HEK293T (cell line): ENCODE data around the gene ZNF155.

ENCODE experiments used
- CTCF ChIA-PET: fragments of 350-600 bp; formaldehyde crosslinking; extraction: SDS; loops from one replicate; lab custom pipeline; 2021; ENCODE audit warnings: antibody characterized with exemption, inconsistent platforms; lab: Yijun Ruan, JAX
- POLR2A ChIA-PET: fragments of 350-600 bp; formaldehyde crosslinking; extraction: SDS; loops from one replicate; lab custom pipeline; 2020; ENCODE audit warnings: antibody characterized with exemption, inconsistent platforms; lab: Yijun Ruan, JAX
- DNase-seq: peaks from one replicate; pipeline ENCODE4 v3.0.0; 2012; ENCODE audit warnings: mixed read lengths; ENCODE audit errors: extremely low spot score
- ARNT ChIP-seq: fragments of 450-650 bp; IDR thresholded peaks from 2 replicates; pipeline ENCODE4 v1.6.1; 2017; ENCODE audit warnings: mild to moderate bottlenecking
- BHLHE40 ChIP-seq: fragments of 450-650 bp; IDR thresholded peaks from 2 replicates; pipeline ENCODE4 v1.6.1; 2016; ENCODE audit warnings: mild to moderate bottlenecking, moderate library complexity, borderline replicate concordance
- CTBP1 ChIP-seq: fragments of 450-650 bp; IDR thresholded peaks from 2 replicates; pipeline ENCODE4 v1.6.1; 2016; ENCODE audit warnings: borderline replicate concordance
- ELF4 ChIP-seq: fragments of 450-650 bp; IDR thresholded peaks from 2 replicates; pipeline ENCODE4 v1.6.1; 2017; ENCODE audit warnings: antibody characterized with exemption
- FOXA1 ChIP-seq: fragments of 450-650 bp; IDR thresholded peaks from 2 replicates; pipeline ENCODE4 v1.6.1; 2016; ENCODE audit warnings: mild to moderate bottlenecking
- FOXK2 ChIP-seq: fragments of 450-650 bp; IDR thresholded peaks from 2 replicates; pipeline ENCODE4 v1.6.1; 2016; ENCODE audit warnings: mild to moderate bottlenecking
- FOXM1 ChIP-seq: fragments of 450-650 bp; IDR thresholded peaks from 2 replicates; pipeline ENCODE4 v1.6.1; 2017; ENCODE audit warnings: mild to moderate bottlenecking, borderline replicate concordance
- HDGF ChIP-seq: fragments of 450-650 bp; IDR thresholded peaks from 2 replicates; pipeline ENCODE4 v1.6.1; 2017; ENCODE audit warnings: antibody characterized with exemption, borderline replicate concordance
- L3MBTL2 ChIP-seq: fragments of 450-650 bp; conservative IDR thresholded peaks from 2 replicates; pipeline ENCODE4 v1.6.1; 2016; ENCODE audit warnings: mild to moderate bottlenecking
- NFRKB ChIP-seq: fragments of 450-650 bp; IDR thresholded peaks from 2 replicates; pipeline ENCODE4 v1.6.1; 2016; ENCODE audit warnings: mild to moderate bottlenecking, moderate library complexity
- SP1 ChIP-seq: fragments of 450-650 bp; IDR thresholded peaks from 2 replicates; pipeline ENCODE4 v1.6.1; 2017
- SUZ12 ChIP-seq: fragments of 450-650 bp; IDR thresholded peaks from 2 replicates; pipeline ENCODE4 v1.6.1; 2016; ENCODE audit warnings: mild to moderate bottlenecking
- TARDBP ChIP-seq: fragments of 450-650 bp; IDR thresholded peaks from 2 replicates; pipeline ENCODE4 v1.6.1; 2016
- ZNF384 ChIP-seq: fragments of 450-650 bp; IDR thresholded peaks from 2 replicates; pipeline ENCODE4 v1.6.1; 2016

Gene ZNF155

DNA sequence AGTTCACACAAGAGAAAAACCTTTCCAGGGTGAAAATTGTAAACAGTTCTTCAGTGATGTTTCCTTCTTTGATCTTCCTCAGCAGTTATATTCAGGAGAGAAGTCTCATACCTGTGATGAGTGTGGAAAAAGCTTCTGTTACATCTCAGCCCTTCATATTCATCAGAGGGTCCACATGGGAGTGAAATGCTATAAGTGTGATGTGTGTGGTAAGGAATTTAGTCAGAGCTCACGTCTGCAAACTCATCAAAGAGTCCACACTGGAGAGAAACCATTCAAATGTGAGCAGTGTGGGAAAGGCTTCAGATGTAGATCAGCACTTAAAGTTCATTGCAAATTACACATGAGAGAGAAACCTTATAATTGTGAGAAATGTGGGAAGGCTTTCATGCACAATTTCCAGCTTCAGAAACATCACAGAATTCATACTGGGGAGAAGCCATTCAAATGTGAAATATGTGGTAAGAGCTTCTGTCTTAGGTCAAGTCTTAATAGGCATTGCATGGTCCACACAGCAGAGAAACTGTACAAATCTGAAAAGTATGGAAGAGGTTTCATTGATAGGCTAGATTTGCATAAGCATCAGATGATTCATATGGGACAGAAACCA, 48.1 kb downstream of the ZNF155 start:
- ChIA-PET CTCF (no interaction called here), POLR2A (no interaction called here)

DNA sequence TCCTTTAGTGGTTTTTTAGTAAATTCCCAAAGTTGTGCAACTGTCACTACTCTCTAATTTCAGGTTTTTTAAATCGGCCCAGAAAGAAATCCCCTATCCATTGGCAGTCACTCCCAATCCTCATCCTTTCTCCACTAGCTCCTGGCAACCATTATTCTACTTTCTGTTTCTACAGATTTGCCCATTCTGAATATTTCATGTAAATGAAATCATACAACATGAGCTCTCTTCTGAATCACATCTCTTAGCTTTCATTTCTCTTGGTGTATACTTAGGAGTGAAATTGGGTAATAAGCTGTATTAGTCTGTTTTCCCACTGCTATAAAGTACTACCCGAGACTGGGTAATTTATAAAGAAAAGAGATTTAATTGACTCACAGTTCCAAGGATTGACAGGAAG, 58.2 kb downstream of the ZNF155 start:
- no peak for DNase-seq
- CTCF ChIA-PET: no interaction called here
- POLR2A ChIA-PET: no interaction called here
- TF ChIP-seq L3MBTL2: no peak
- TF ChIP-seq FOXK2: no peak
- TF ChIP-seq SUZ12: no peak
- TF ChIP-seq SP1: no peak
- no peak for TF ChIP-seq FOXA1

More for the DNA sequence above, 48.1 kb downstream of the ZNF155 start:
- no peak for TF ChIP-seq SP1
- TF ChIP-seq L3MBTL2: no peak
- TF ChIP-seq FOXK2: no peak
- TF ChIP-seq ZNF384: no peak
- TF ChIP-seq TARDBP: no peak
- no peak for TF ChIP-seq BHLHE40
- TF ChIP-seq HDGF: no peak
- TF ChIP-seq ELF4: no peak
- TF ChIP-seq FOXM1: no peak
- no peak for TF ChIP-seq CTBP1
- no peak for TF ChIP-seq ARNT
- no peak for TF ChIP-seq SUZ12
- no peak for TF ChIP-seq NFRKB
- no peak for DNase-seq
